ENCODE results near the gene HSPBAP1.
"Not testable (repeated sequence)": the region's sequence is repeated elsewhere in the genome, so short reads cannot be mapped to it uniquely, and the experiment has no call there.

Gene HSPBAP1

DNA sequence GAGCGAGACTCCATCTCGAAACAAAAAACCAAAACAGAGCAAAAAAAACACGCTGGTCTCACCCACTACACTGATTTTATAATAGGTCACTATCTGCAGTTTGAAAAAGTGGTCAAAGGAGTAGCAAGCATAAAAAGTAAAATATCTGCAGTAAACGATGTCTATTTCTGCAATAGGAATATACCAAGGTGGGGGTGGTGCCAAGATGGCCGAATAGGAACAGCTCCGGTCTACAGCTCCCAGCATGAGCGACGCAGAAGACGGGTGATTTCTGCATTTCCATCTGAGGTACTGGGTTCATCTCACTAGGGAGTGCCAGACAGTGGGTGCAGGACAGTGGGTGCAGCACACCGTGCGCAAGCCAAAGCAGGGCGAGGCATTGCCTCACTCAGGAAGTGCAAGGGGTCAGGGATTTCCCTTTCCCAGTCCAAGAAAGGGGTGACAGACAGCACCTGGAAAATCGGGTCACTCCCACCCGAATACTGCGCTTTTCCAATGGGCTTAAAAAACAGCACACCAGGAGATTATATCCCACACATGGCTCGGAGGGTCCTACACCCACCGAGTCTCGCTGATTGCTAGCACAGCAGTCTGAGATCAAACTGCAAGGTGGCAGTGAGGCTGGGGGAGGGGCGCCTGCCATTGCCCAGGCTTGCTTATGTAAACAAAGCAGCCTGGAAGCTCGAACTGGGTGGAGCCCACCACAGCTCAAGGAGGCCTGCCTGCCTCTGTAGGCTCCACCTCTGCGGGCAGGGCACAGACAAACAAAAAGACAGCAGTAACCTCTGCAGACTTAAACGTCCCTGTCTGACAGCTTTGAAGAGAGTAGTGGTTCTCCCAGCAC is 60.7 kb downstream of the HSPBAP1 start:
- DNase-seq (ENCODE audit: low spot score), result not testable (repeated sequence)

DNA sequence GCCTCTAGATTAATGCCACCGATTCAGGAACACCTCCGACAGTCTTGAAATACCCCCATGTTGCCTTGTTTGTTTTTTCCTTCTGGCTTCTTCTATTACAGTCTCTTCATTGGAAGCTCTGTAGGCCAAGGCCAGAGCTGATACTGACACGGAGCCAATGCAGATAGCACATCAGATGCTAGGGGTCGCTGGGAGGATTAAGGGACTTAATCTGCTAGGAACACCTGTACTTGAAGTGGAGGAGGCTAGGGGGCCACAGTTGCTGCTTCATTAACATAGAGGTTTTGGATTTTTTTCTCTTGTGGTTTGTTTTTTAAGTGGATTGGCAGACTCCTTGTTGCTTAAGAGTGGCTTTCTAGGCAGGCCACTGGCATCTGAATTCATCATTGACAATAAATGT is 63.4 kb downstream of the HSPBAP1 start:
- peak; percentile 46 for DNase-seq (ENCODE audit: low spot score)

DNA sequence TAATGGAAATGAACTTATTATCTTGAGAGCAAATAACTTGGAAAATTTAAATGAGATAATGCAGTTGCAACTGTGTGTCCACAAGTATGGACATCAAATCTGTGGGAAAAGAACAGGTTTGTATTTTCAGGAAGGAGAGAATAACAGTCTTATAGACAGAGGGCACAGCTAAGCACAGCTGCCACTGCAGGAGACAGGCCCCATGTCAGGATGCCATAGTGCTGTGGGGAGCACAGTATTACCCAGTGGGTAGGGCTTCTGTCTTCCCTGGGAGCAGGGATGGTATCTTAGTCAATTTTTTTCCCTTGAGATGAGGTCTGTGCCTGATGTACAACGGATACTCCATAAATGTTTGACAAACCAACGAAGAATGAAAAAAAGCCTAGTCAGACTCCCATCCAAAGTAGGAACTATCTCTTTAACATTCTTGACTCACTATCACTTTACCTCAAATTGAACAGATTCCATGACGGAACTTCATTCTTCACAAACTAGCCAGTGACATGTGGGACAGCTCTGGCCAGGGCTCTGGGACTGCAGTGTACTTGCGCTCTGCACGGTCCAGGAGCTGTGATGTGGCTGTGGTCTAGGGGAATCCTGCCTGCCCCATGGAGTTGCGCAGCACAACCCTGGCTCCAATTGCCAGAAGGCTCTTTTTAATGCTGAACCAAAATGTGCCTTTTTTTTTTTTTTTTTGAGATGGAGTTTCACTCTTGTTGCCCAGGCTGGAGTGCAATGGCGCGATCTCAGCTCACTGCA is 64.7 kb downstream of the HSPBAP1 start:
- no peak for DNase-seq (ENCODE audit: low spot score)

DNA sequence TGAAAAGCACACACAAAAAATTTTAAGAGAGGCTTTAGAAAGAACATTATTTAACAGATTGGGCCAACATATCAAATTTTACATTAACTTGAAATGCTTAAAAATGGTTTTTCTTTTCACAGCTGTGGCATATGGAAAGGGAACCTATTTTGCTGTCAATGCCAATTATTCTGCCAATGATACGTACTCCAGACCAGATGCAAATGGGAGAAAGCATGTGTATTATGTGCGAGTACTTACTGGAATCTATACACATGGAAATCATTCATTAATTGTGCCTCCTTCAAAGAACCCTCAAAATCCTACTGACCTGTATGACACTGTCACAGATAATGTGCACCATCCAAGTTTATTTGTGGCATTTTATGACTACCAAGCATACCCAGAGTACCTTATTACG is 65.4 kb downstream of the HSPBAP1 start:
- DNase-seq (ENCODE audit: low spot score), result no peak

DNA sequence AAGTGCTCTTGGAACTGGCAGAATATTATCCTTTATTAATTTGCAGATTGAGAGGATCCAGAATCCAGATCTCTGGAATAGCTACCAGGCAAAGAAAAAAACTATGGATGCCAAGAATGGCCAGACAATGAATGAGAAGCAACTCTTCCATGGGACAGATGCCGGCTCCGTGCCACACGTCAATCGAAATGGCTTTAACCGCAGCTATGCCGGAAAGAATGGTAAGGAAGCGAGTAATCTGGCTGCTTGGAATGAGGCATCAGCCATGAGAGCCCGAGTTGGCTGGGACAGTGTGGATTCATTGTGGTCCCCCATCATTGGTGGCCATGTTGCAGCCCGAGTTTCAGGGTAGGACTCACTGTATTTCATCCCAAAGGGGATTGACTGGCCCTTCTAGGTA is 65.9 kb downstream of the HSPBAP1 start:
- no peak for DNase-seq (ENCODE audit: low spot score)

DNA sequence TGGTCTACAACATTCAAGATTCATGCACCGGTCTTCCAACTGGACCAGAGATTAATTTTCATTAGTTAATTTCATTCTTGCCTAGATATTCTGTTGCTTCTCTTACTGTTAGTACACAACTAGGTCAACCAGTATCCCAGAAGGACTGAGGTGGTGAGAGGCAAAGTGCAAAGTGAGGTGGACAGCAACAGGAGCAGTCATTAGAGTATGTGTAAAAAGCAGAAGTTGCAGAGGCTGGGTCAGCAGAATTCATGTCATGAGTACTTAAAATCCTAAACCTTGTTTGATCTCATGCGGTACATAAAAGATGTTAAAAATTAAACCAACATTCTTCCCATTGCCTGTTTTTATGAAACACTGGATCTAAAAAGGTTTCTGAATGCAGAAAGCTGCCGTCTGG is 66.3 kb downstream of the HSPBAP1 start:
- DNase-seq (ENCODE audit: low spot score), result no peak

DNA sequence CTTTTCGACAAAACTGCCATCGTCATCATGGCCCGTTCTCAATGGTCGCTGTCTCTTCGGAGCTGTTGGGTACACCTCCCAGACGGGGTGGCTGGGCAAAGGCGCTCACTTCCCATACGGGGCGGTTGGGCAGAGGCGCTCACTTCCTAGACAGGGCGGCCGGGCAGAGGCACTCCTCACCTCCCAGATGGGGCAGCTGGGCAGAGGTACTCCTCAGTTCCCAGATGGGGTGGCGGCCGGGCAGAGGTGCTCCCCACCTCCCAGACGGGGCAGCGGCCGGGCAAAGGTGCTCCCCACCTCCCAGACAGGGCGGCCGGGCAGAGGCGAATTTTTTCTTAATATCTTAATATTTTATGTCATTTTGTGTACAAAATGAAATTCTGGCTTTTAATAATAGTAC is 68.5 kb downstream of the HSPBAP1 start:
- no peak for DNase-seq (ENCODE audit: low spot score)

DNA sequence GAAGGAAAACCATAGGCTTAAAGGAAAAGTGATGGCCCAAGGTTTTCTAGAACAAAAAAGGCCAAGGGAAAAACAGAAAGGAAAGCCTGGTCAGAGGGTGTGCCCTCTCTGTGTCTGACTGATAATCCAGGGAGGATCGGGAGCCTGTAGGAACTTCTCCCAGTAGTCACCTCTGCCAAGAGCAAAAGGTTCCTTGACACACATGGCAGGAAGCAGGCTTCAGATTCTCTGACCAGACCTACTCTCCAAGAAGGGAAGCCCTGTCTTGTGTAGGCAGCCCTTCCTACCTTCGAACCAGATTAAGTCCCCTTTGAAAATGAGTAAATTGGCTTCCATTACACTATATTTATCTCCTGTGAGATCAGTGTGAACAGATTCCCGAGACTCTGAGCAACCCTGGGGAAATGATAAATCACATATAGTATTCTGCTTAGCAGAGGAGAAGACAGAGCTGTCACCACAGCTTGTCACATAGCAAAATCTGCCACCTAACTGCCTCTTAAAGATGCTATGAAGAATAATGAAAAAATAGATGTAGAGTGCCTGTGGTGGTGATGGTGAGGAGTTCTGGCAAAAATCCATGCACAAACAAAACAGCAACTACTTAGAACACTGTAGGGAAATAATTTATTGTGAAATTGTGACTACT is 74.2 kb downstream of the HSPBAP1 start:
- no peak for DNase-seq (ENCODE audit: low spot score)

DNA sequence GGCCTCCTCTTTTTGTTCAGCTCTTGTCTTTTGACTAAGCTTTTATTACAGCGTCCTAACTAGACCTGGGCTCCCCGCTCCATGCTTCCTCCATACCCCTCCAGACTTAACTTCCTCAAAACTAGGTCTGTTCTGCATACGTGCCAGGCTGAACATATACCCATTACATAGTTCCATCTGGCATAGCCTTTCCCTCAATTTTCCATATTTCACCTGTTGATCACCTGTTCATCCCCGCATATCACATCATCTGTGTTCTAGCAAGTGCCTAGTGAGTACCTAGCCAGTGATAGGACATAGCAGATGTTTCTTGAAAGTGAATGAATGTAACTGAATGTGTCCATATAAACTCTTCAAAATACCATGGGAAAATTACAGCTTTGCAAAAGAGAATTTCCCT is 77.0 kb downstream of the HSPBAP1 start:
- no peak for DNase-seq (ENCODE audit: low spot score)

DNA sequence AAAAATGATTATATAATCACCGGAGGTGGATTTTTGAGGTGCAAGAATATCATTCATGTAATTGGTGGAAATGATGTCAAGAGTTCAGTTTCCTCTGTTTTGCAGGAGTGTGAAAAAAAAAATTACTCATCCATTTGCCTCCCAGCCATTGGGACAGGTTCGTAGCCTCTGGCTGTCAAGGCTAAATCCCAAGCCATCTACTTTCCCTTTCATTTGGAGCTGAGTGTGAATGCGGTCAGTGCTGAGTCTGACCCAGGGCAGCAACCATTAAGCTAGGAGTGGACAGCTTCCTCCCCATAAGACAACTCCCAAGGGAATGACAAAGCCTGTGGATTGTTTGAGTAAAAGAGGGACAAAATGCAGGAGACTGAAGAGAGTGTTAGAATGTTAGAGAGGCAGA is 79.4 kb downstream of the HSPBAP1 start:
- DNase-seq (ENCODE audit: low spot score), result no peak

DNA sequence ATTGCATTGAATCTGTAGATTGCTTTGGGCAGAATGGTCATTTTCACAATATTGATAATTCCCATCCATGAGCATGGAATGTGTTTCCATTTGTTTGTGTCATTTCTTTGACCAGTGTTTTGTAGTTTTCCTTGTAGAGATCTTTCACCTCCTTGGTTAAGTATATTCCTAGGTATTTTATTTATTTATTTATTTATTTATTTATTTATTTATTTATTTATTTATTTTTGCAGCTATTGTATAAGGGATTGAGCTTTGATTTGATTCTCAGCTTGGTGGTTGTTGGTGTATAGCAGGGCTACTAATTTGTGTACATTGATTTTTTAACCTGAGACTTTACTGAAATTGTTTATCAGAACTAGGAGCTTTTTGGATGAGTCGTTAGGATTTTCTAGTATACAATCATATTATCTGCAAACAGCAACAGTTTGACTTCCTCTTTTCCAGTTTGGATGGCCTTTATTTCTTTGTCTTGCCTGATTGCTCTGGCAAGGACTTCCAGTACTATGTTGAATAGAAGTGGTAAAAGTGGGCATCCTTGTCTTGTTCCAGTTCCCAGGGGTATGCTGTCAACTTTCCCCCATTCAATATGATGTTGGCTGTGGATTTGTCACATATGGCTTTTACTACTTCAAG is 82.9 kb downstream of the HSPBAP1 start:
- DNase-seq (ENCODE audit: low spot score), result not testable (repeated sequence)

DNA sequence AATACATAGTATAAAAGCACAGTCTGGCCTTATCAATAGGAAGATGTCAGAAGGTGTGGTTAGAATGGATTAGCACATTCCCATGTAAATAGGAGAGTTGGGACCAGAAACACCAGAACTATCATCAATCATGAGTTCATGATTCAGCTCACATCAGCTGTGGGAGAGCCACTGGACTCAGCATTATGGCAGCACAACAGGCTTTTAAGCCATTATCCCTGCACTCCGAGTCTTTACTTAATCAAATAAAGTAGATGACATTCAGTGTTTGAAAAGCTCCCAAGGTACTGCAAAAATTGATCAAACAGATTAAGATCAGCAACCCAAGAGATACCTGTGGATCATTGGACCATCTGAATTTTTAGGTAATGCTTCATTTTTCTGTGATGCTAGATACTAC is 88.3 kb downstream of the HSPBAP1 start:
- no peak for DNase-seq (ENCODE audit: low spot score)

DNA sequence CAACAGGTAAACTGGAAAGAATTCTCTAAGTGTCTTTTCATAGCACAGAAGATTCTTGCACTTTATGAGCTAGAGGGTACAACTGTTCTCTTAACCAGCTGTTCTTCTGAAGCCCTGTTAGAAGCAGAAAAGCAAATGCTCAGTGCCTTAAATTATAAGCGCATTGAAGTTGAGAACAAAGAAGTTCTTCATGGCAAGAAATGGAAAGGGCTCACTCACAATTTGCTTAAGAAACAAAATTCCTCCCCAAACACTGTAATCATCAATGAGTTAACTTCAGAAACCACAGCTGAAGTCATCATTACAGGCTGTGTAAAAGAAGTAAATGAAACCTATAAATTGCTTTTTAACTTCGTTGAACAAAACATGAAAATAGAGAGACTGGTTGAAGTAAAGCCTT is 93.4 kb downstream of the HSPBAP1 start:
- DNase-seq (ENCODE audit: low spot score), result no peak

DNA sequence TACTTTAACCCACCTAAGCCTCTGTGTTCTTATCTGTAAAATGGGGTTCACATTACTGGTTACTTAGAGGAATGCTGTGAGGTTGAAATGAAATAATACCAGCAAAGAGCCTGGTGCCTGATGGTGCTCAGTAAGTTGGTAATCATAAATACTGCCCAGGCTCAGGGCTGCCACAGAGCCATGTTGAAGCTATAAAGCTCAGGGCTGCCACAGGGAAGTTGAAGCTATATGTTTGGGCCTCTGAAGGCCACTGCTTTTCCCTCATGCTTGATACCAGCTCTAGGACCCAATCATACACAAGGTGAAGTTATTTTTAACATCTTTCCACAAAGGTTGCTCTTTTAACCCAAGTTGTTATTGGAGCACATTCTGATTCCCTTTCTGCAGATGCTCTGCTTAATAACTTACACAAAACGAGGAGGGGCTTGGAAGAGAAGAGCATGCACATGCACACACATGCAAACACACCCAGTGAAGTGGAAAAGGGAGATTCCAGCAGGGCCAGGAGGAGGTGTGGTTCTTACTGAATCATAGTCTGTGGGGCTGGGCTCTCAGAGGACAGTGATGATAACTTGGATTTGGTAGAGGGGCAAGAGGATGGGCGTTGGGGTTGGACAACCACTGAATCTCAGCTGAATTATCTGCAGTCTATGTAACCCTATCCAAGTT is 95.5 kb downstream of the HSPBAP1 start:
- DNase-seq (ENCODE audit: low spot score), result no peak

DNA sequence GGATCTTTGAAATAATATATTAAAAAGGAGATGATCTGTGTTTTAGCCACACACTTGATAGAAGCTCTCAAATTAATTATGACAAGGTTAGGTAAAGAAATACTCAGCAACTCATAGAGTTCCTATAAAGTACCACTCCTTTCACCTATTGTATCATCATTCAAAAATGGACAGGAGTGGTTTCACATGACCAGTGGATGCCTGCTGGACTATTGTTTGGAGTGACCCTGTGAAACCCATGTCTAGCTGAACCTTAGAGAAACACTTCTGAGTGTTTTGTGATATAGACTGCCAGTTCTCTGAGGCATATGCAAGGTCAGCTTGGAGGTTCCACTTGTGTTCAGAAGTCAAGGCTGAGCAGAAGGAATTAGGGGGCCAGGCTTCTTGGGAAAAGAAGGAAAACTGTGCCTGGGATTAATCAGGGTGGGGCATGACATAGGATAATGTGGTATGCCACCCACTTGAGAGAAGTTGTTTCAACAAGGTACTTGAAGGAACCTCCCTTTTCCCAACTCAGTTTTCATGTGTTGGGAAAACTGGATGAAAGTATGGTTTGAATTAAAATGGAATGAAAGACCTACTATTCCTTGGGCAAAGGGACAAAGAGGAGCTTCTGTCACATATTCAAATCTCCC is 97.6 kb downstream of the HSPBAP1 start:
- no peak for DNase-seq (ENCODE audit: low spot score)

DNA sequence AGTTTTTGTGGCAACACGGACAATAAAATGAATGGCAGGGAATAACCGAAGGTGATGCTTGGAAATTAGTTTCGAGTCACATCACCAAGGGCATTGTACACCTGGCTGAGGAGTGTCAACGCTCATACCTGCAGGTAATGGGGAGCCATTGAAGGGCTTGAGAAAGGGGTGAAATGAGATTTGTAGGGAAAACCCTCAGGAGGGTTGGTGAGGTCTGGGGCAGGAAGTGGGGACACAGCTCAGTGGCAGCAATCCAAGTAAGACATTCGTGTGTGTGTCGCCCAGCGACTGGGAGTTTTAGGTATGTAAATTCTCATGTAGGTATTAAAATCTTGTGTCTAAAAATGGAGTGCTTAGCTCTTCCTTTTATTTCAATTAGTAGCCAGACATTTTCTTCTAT is 98.7 kb downstream of the HSPBAP1 start:
- DNase-seq (ENCODE audit: low spot score), result no peak

DNA sequence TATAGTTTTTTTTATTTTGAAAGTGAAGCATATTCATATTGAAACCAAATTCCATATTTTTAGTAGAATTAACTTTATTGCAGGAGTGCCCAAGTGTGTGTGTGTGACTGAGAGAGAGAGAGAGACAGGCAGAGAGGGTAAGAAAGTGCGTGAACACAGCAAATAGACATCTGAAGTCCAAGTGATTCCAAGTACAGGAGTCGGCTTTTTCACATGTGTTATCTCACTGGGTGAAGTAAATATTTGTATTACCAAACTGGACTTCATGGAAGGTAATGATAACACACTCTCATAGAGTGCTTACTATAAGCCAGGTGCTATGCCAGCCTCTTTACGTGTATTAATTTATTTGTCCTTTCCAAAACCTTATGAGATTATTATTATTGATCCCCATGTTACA is 101.0 kb downstream of the HSPBAP1 start:
- DNase-seq (ENCODE audit: low spot score), result no peak

DNA sequence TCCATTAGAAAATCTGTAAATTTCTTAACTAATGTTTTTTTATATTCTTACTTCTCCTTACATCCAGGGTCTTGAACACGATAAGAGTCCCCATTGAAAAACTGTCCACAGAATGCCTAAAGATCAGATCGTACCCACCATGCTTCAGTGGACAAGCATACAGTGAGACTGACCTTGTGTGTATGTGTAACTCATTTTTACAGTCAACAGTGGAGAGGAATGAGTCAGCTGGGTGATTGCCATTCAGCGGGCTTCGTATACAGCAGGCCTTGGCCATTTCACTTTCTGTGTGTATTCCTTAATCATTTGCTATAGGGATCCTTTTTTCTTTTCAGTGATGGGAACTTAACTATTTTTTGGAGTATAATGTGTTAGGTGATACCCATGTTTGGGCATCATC is 102.4 kb downstream of the HSPBAP1 start:
- DNase-seq (ENCODE audit: low spot score), result no peak

DNA sequence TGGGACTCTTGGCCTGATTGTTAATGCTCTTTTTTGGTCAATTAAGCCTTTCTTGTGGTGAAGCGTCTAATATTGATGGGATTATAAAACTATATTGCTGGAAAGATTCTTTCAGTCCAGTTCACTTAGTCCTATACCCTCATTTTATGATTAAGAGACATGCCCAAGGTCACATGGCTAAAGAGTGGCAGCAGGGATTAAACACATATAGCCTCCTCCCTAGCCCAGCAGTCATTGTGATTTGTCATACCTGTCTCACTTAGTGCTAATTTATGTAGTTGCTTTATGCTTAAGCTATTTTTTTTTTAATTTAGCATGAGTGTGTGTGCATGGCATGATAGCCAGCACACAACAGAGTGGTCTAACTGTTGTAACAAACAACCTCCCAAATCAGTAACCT is 103.5 kb downstream of the HSPBAP1 start:
- no peak for DNase-seq (ENCODE audit: low spot score)
